ENCODE data around the gene TBPL2.
"Not testable (repeated sequence)": the region's sequence is repeated elsewhere in the genome, so short reads cannot be mapped to it uniquely, and the experiment has no call there.

TBPL2 gene

GRCh38 chr14:55438066-55438683 is 2.2 kb downstream of the TBPL2 start:
- peak; percentile 57 for DNase-seq

DNA sequence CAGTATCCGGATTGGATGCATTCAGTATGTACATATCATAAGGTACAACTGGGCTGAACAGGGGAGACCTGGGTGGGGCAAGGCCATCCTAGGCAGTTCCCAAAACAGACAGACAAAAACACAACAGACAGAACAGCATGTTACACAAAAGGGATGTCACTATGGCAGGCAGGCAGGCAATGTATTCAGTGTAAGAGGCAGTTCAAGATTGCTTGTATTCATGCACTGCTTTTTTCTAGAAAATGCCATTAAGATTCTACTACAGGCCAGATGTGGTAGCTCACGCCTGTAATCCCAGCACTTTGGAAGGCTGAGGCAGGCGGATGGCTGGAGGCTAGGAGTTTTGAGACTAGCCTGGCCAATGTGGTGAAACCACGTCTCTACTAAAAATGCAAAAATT is 3.5 kb downstream of the TBPL2 start:
- DNase-seq = no peak

DNA sequence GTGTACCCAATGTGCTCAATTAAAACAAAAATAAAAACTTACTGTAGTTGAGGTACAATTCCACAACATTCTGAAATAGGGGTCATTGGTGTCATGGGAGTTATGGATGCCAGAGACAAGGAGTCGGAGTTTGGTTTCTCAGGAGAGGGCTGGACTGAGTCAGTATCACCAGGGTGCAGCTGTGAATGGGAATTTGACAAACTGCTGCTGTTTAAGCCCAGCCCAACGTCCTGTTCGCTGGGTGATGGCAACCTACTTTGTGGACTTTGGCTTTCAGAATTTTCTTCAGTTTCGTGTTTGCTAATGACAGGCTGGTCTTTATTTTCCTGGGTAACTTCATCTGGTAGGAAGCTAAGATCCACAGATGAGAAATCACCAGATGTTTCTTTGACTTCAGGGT is 3.9 kb downstream of the TBPL2 start:
- DNase-seq = no peak

DNA sequence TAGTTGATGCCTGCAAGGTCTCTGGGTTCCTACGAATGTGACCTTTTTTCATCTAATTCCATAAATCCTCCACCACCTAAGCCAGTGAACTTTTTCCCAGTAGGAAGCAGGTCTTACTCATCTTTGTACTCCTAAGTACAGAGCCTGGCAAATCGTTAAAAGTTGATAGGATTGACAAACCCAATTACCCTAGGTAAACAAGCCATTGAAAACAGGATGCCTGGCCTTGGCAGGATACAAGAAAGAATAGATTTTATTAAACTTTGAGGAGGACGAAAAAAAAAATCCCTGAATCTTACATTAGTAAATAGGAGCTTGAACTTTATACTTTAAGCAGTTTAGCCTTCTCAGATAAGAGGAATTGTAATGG is 5.6 kb downstream of the TBPL2 start:
- DNase-seq = no peak

DNA sequence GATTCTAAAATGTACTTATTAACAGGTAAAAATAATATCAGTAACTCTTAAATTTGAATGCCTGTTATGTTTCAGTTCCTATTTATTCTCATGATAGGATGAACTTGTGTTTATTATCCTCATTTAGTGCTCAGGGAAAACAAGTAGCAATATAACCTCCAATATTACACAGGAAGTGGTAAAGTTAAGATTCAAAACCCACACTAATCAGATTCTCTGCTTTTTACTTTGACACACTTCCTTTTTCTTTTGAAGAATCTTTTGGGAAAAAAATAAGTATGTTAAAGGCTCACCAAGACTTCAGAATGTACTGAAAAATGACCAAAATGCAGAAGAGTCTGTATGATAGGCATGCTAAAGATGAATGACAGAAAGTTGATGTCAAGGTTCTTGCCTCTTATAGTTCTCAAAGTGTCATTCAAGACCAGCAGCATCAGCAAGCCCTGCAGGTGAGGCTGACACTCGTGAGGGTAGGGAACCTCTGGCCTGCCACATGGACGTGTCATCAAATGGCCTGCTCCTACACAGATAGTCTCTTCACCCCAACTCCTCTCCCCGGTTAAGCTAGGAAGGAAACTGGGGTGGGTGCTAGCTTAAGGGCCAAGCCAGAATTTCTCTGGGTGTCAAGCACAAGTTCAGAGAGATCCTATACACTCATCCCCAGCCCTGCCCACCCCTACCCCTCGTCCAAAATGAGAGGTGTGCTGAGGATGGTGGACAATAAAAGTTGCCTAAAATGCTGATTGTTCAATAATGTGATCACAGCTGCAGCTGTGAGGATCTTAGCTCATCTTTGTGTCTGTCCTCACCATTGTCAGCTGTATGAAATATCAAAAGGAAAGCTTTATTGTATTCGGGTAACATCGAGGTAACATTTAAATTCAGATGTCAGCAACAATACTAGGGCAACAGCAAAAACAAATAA is 6.3 kb downstream of the TBPL2 start:
- DNase-seq = no peak

GRCh38 chr14:55432628-55433027 is 7.8 kb downstream of the TBPL2 start:
- DNase-seq = no peak

DNA sequence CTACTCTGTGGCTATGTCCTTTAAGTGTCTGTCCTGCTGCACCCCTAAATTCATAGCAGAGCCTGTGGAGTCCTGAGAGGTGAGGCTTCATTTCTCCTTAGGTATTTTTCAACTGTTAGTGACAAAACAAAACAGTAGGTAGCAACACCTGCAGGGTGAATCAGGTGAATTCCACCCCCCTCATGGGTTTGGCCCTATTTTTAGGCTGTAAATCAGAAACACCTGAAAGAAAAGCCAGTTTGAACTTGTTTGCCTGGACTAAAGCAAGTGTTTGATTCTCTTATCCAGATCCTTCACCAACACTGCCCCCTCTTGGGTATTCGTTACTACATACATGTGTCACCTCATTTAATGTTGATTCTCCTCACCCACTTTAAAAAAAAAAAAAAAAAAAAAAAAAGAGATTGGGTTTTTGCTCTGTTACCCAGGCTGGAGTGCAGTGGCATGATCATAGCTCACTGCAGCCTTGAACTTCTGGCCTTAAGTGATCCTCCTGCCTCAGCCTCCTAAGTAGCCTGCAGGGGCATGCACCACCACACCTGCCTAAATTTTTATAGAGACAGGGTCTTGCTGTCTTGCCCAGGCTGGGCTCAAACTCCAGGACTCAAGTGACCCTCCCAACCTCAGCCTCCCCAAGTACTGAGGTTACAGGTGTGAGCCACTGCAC is 10.3 kb downstream of the TBPL2 start:
- peak; percentile 65 for DNase-seq

DNA sequence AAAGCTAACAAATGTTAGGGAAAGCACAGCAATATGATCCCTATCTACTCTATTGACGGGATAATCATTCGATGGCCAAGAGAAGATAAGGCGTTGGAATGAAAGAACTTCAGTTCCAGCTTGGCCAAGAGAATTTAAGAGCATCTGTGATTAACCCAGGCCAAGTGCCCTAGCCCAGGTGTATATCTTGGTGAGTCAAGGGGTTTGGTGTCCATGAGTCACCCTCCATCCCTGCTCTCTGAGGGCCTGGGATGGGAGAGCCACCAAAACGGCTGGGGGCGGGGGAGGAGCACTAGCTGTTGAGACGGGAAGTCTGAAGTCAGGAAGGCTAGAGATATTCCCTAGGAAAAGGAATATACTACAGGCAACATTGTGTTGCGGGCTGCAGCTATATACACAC is 13.0 kb downstream of the TBPL2 start:
- no peak for DNase-seq

DNA sequence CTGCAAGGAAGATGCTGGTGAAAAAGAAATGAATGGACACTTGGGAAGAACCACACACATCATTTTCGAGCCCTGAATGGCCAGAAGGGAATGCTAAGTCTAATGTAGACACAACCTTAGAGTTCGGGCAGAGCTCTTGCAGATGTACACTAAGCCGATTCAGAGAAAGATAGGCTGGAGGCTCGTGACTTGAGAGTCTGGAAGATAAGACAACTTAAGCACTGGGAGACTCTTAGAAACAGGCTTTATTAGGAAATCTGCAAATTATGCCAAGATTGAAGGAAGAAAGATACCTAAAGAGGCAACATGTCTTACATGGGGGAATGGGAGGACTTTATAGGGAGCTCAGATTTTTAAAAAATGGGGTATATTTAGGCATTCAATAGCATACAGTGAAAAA is 13.5 kb downstream of the TBPL2 start:
- no peak for DNase-seq

GRCh38 chr14:55425091-55425490 is 15.3 kb downstream of the TBPL2 start:
- no peak for DNase-seq

DNA sequence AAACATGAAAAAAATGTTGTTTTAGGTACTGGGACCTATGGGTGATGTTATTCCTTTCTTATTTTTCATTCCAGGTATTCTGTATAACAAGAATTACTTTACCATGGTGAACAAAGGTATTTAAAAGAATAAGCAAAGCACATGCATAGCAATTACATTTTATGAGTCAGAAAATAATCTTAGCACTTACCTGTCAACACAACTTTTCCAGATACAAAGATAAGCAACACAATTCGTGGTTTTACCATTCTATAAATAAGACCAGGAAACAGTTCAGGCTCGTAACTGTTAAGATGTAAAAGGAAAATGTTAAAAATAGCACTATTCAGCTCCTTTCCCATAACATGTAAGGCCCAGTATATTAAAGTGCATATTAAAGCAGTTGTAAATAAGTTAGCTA is 16.4 kb downstream of the TBPL2 start:
- DNase-seq = no peak

- DNase-seq = not testable (repeated sequence)
Observed at GRCh38 chr14:55422338-55422737, 18.1 kb downstream of the TBPL2 start.

DNA sequence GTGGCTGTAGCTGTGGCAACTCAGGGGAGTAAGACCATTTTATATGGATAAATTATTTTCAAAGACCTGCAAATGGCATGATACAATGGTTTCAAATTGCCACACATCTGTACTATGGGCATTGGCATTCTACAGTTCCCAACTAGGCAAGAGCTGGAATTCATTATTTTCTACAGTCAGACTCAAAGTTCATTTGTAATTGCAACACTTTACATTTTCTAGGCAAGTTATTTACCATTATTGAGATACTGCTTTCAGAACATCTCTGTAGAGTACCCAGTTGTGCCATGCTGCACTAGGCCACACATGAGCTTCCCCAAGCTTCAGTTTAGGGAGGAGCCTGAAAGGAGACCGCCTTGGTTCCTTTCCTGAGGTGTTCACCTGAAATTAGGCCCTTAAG is 20.8 kb downstream of the TBPL2 start:
- DNase-seq = no peak

DNA sequence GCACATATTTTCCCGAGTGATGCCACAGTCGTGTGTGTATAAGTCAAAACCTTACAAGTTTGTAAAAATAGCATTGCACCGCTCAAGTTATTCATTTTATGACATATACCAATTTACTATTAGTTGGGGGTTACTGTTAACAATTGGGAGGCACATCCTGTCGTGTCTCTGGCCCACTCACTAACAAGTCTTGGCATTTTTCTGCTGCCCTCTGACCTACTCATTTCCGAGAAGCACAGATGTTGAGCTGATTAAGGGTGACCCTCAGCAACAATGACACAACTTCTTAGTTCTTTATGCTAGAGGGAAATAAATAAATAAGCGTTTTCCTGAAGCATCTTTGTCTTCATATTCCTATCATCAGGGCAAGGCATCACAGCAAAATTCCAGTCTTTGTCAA is 22.0 kb downstream of the TBPL2 start:
- DNase-seq = no peak

DNA sequence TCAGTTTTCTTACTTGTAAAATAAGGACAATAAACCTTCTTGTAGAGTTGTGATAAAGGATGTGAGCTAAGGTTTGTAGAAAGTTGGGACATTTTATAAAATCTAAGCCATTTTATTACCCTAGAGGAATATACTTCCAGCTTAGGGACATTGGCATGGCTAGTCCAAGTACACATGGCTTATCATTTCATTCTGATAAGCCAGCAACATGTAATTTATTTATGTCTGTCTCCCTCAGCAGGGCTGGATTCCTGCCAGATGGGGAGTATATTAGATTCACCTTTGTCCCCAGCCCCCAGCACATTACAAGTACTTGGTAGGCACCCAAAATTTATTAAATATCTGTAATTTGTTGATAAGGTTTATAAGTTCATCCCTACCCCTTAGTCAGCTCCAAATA is 22.5 kb downstream of the TBPL2 start:
- no peak for DNase-seq

- peak; percentile 10 for DNase-seq
Observed at GRCh38 chr14:55416866-55417265, 23.6 kb downstream of the TBPL2 start.

- DNase-seq = no peak
Observed at GRCh38 chr14:55414551-55414950, 25.9 kb downstream of the TBPL2 start.

DNA sequence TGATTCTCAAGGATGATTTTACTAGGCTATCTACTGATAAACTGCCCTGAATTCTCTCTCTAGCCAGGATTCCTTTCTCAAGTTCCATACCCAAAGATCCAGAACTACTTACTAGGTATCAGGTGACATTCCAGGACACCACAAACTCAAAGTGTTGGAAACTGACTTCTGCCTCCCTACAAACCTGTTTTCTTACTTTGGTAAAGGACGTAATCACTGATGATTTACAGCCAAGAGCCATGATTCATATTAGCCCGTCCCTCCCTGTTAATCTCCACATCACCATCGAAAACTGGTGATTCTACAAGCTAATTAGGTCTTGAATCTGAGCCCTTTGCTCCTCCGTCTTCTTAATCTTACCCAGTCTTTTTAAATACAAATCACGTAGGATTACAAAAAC is 27.7 kb downstream of the TBPL2 start:
- DNase-seq = no peak

DNA sequence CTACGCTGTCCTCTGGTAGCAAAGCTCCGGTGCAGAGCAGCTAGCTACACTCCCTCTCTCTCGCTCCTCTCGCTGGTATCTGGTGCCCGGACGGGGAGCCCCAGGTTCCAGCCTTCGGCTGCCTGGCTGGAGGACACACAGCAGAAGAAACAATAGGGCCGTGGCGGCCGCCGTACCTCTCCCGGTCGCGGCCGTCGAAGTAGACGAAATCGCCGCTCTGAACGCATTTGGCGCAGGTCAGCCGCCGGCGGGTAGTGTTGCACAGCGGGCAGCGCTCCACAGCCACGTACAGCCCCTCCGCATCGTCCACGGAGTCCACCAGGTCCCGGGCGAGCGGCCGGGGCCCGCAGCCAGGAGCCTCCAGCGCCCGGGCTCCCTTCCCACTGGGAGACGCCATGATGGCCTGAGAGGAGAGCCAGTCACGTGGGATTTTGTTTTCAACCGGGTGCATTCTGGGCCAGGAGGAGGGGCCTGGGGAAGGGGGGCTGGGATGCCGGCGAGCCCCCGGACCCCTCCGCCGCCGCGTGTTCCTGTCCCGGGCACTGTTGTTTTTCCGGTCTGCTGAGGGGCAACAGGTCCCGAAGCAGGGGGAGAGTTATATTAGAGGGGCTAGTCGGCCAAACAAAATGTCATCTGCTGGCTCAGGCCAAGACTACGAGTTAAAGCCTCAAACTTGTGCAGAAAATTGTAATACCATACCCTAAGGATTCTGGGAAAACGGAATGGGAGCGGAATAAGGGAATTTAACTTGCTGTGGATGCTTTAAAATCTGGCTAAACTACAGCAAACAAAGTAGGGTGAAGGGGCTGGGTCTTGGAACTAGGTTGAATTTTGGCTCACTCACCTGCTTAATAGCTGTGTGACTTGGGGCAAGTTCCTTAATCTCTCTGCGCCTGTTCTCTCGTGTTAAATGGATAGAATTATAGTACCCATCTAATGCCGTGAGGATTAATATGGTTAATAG is 28.7 kb downstream of the TBPL2 start, which contains the start of gene ATG14:
Gene ATG14, minus strand, starts transcription at position 405 of the 964 bp plus-strand sequence. Its CDS starts 8 bp downstream, at position 397.
- DNase-seq = peak; percentile 83

DNA sequence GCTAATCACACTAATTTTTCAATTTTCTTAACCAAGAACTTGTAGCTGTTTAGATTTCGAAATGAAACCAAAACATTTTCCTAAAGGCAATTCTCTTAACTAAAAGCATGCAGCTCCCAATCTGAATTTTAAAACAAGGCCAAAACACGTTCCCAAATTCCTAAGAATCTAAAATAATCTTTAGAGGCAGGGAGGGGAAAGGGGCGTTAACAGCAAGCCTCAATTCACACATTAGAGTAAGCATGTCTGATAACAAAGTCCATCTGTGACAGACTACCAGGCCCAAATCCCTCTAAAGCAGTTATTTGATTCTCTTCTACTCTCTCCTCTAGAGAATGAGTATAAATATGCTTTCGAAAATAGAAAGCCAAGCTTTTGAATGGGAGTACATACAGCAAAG is 29.5 kb downstream of the TBPL2 start:
- no peak for DNase-seq

GRCh38 chr14:55404173-55404854 is 36.1 kb downstream of the TBPL2 start:
- no peak for DNase-seq

DNA sequence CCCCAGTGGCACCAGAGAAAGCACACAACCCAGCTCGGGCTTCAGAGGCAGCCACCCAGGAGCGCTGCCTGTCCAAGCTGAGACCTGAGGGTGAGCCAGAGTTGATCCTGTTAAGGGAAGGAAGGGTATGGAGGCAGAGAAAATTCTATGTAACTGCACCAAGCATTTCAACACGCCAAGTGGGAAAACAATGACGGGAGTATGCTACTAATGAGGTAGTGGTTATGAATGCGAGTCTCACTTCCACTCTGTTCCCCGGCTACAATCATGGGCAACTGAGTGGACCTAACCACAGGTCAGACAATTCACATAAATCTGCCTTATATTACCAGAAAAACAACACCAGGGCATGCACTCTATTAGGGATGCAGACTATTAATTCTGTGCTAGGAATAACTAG is 38.7 kb downstream of the TBPL2 start:
- no peak for DNase-seq
